Body of pancreas (tissue), 4 donors: ENCODE results near the gene TRIM28.

Experiments
- POLR2A ChIP-seq, 3 donors: fragments of 450-650 bp; IDR thresholded peaks; one replicate each; pipeline ENCODE4 v1.6.1; 2016; ENCODE audit warnings: antibody characterized with exemption in 3 of 3, mild to moderate bottlenecking in 2 of 3
- TF ChIP-seq, protein P1 (sequence below), 7 experiments: fragments of 450-650 bp in 4 of 7; fragments of 200-600 bp in 3 of 7; sonication (generic) in 3 of 7; IDR thresholded peaks; one replicate each; pipeline ENCODE4 v1.5.1; 2016 to 2019; ENCODE audit warnings: antibody characterized with exemption in 7 of 7

DNA sequence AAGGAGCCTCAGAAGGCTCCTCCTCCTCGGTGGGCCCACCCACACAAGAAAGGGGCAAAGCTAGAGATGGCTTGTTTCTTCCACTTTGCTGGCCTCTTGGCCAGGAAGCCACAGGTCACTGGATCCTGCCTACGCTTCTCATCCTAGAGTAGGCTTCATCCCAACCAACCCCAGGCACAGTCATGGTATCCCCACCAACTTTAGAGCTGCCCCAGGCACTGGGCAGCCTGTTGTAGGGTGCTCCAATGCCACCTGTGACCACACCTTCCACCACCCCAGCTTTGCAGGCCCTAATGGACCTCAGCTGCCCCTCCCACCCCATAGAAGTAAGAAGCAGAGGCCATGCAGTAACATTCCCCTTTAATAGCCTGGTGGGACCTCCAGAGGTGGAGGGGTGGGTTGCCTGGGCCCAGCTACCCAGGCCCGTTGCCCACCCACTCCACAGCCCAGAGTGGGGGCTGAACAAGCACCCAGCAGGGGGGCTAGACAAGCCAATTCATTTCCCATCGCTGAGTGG, 11.6 kb downstream of the TRIM28 start:
- TF ChIP-seq, protein P1, sequence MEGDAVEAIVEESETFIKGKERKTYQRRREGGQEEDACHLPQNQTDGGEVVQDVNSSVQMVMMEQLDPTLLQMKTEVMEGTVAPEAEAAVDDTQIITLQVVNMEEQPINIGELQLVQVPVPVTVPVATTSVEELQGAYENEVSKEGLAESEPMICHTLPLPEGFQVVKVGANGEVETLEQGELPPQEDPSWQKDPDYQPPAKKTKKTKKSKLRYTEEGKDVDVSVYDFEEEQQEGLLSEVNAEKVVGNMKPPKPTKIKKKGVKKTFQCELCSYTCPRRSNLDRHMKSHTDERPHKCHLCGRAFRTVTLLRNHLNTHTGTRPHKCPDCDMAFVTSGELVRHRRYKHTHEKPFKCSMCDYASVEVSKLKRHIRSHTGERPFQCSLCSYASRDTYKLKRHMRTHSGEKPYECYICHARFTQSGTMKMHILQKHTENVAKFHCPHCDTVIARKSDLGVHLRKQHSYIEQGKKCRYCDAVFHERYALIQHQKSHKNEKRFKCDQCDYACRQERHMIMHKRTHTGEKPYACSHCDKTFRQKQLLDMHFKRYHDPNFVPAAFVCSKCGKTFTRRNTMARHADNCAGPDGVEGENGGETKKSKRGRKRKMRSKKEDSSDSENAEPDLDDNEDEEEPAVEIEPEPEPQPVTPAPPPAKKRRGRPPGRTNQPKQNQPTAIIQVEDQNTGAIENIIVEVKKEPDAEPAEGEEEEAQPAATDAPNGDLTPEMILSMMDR (IDR thresholded peaks at IDR 0.05): no peak
- no peak for TF ChIP-seq POLR2A (IDR thresholded peaks at IDR 0.05)
